HG03342 (cell line): ENCODE results near the gene ADGRE3.
"Not testable (repeated sequence)": the region's sequence is repeated elsewhere in the genome, so short reads cannot be mapped to it uniquely, and the experiment has no call there.

Experiments used
- ATAC-seq: cut with Tn5 transposase; IDR thresholded peaks from one replicate; pipeline ENCODE4 v1.9.1; 2021; ENCODE audit warnings: mild to moderate bottlenecking, moderate library complexity; ENCODE audit not compliant: unreplicated experiment

Gene ADGRE3

GRCh38 chr19:14669940-14670339, 4.7 kb downstream of the ADGRE3 start:
- ATAC-seq = no peak

- ATAC-seq = no peak
These were observed 13.2 kb downstream of the ADGRE3 start for GRCh38 chr19:14661372-14661924.

GRCh38 chr19:14659874-14660489, 14.7 kb downstream of the ADGRE3 start:
- ATAC-seq = no peak

GRCh38 chr19:14655726-14656125, 18.9 kb downstream of the ADGRE3 start:
- no peak for ATAC-seq

- ATAC-seq = no peak
These were observed 19.7 kb downstream of the ADGRE3 start for GRCh38 chr19:14654786-14655560.

GRCh38 chr19:14650161-14650560, 24.5 kb downstream of the ADGRE3 start:
- ATAC-seq = no peak

- no peak for ATAC-seq
These were observed 25.6 kb downstream of the ADGRE3 start for GRCh38 chr19:14649020-14649419.

GRCh38 chr19:14648506-14648905, 26.1 kb downstream of the ADGRE3 start:
- ATAC-seq = no peak

- no peak for ATAC-seq
These were observed 34.9 kb downstream of the ADGRE3 start for GRCh38 chr19:14639536-14640277.

GRCh38 chr19:14632286-14632685, 42.4 kb downstream of the ADGRE3 start:
- no peak for ATAC-seq

- ATAC-seq = no peak
These were observed 45.1 kb downstream of the ADGRE3 start for GRCh38 chr19:14629557-14629956.

GRCh38 chr19:14624491-14624890, 50.2 kb downstream of the ADGRE3 start:
- not testable (repeated sequence) for ATAC-seq

- ATAC-seq = no peak
These were observed 55.2 kb downstream of the ADGRE3 start for GRCh38 chr19:14619404-14619803.

- ATAC-seq = no peak
These were observed 58.2 kb downstream of the ADGRE3 start for GRCh38 chr19:14616407-14616806.

- ATAC-seq = no peak
These were observed 59.0 kb downstream of the ADGRE3 start for GRCh38 chr19:14615623-14616022.

GRCh38 chr19:14614099-14614412, 60.6 kb downstream of the ADGRE3 start:
- no peak for ATAC-seq

GRCh38 chr19:14613399-14614098, 61.1 kb downstream of the ADGRE3 start:
- not testable (repeated sequence) for ATAC-seq

- ATAC-seq = no peak
These were observed 62.0 kb downstream of the ADGRE3 start for GRCh38 chr19:14612657-14613056.

GRCh38 chr19:14612242-14612641, 62.4 kb downstream of the ADGRE3 start:
- ATAC-seq = not testable (repeated sequence)

GRCh38 chr19:14611051-14611450, 63.6 kb downstream of the ADGRE3 start:
- ATAC-seq = no peak

- no peak for ATAC-seq
These were observed 68.0 kb downstream of the ADGRE3 start for GRCh38 chr19:14606627-14607026.
